ENCODE results near the gene RBBP4. TPM values are rescaled to one million over a fixed set of nuclear protein-coding genes. Genes with fewer than 3 reads are reported as not detected.
"Not testable (repeated sequence)": the region's sequence is repeated elsewhere in the genome, so short reads cannot be mapped to it uniquely, and the experiment has no call there.

Gene RBBP4
- total RNA-seq, 1 donor: 109 TPM

GRCh38 chr1:32665915-32666314 is 14.9 kb downstream of the RBBP4 start:
- DNase-seq (ENCODE audit: low read depth): no peak
- no peak overlapping the region for H3K4me3 ChIP-seq (ENCODE audit: low read depth, low read length)
- no peak for TF ChIP-seq CTCF (IDR thresholded peaks at IDR 0.05; ENCODE audit: insufficient read depth, low read length)

GRCh38 chr1:32666901-32667566 is 16.0 kb downstream of the RBBP4 start:
- no peak overlapping the region for H3K4me3 ChIP-seq (ENCODE audit: low read depth, low read length)
- no peak for TF ChIP-seq CTCF (IDR thresholded peaks at IDR 0.05; ENCODE audit: insufficient read depth, low read length)
- no peak for DNase-seq (ENCODE audit: low read depth)

GRCh38 chr1:32668716-32669115 is 17.7 kb downstream of the RBBP4 start:
- not testable (repeated sequence) for H3K4me3 ChIP-seq (ENCODE audit: low read depth, low read length); DNase-seq (ENCODE audit: low read depth)

GRCh38 chr1:32676945-32677344 is 25.9 kb downstream of the RBBP4 start:
- TF ChIP-seq CTCF (IDR thresholded peaks at IDR 0.05; ENCODE audit: insufficient read depth, low read length): no peak
- DNase-seq (ENCODE audit: low read depth): no peak
- no peak overlapping the region for H3K4me3 ChIP-seq (ENCODE audit: low read depth, low read length)

GRCh38 chr1:32679993-32680392 is 29.0 kb downstream of the RBBP4 start:
- not testable (repeated sequence) for H3K4me3 ChIP-seq (ENCODE audit: low read depth, low read length); DNase-seq (ENCODE audit: low read depth)

- H3K4me3 ChIP-seq (ENCODE audit: low read depth, low read length): no peak overlapping the region
- DNase-seq (ENCODE audit: low read depth): no peak
- TF ChIP-seq CTCF (IDR thresholded peaks at IDR 0.05; ENCODE audit: insufficient read depth, low read length): no peak
Observed at GRCh38 chr1:32680642-32681041, 29.6 kb downstream of the RBBP4 start.

- no peak for TF ChIP-seq CTCF (IDR thresholded peaks at IDR 0.05; ENCODE audit: insufficient read depth, low read length)
- no peak overlapping the region for H3K4me3 ChIP-seq (ENCODE audit: low read depth, low read length)
- peak; percentile 72 for DNase-seq (ENCODE audit: low read depth)
Observed at GRCh38 chr1:32681509-32681908, 30.5 kb downstream of the RBBP4 start.

GRCh38 chr1:32681999-32682398 is 31.0 kb downstream of the RBBP4 start:
- no peak for DNase-seq (ENCODE audit: low read depth)
- no peak for TF ChIP-seq CTCF (IDR thresholded peaks at IDR 0.05; ENCODE audit: insufficient read depth, low read length)
- H3K4me3 ChIP-seq (ENCODE audit: low read depth, low read length): no peak overlapping the region

Measured in fibroblast of the aortic adventitia (primary cell).